PC-3 (cell line): ENCODE data around the gene CTBP2. TPM values are rescaled to one million over a fixed set of nuclear protein-coding genes. Genes with fewer than 3 reads are reported as not detected.

Source experiments
- ATAC-seq: fragments of 200-7000 bp; cut with Tn5 transposase; 2 replicates; pipeline ENCODE4 v1.9.1; 2020; ENCODE audit warnings: mild to moderate bottlenecking, moderate library complexity
- BruUV-seq: library from RNA; stranded (reverse); fragments of 400-500 nt; replicated peaks from 2 replicates; lab custom pipeline; 2021; lab: Mats Ljungman, UMichigan
- CTCF ChIA-PET: fragments of 300-600 bp; sonication (Branson Sonifier 250); formaldehyde crosslinking; loops from one replicate; lab custom pipeline; 2022; ENCODE audit warnings: antibody characterized with exemption; lab: Charles Lee
- POLR2A ChIA-PET: fragments of 300-600 bp; sonication (Branson Sonifier 250); formaldehyde crosslinking; loops from one replicate; lab custom pipeline; 2022; ENCODE audit warnings: antibody characterized with exemption; ENCODE audit not compliant: unreplicated experiment; lab: Charles Lee
- DNase-seq: peaks from one replicate; pipeline ENCODE4 v3.0.0-alpha.2; 2015
- H2AFZ ChIP-seq: fragments of 300-600 bp; sonication (generic); 2 replicates; pipeline ENCODE4 v1.6.0; 2016; ENCODE audit warnings: antibody characterized with exemption, low read length
- H3F3A ChIP-seq: fragments of 300-600 bp; sonication (generic); one replicate; pipeline ENCODE4 v1.6.0; 2017; ENCODE audit warnings: antibody characterized with exemption, low read length, control low read depth, mild to moderate bottlenecking; ENCODE audit not compliant: unreplicated experiment
- H3K27ac ChIP-seq: fragments of 300-600 bp; sonication (generic); 2 replicates; pipeline ENCODE4 v1.5.1; 2016; ENCODE audit warnings: mild to moderate bottlenecking, low read length
- H3K27me3 ChIP-seq: fragments of 300-600 bp; sonication (generic); 2 replicates; pipeline ENCODE4 v1.6.1; 2016; ENCODE audit warnings: low read length, mixed read lengths
- H3K36me3 ChIP-seq: fragments of 300-600 bp; sonication (generic); 2 replicates; pipeline ENCODE4 v1.6.1; 2016; ENCODE audit warnings: low read depth, mixed run types, low read length, mixed read lengths
- H3K4me1 ChIP-seq: fragments of 300-600 bp; sonication (generic); 2 replicates; pipeline ENCODE4 v1.5.1; 2016; ENCODE audit warnings: low read length; ENCODE audit not compliant: insufficient read depth
- H3K4me2 ChIP-seq: fragments of 300-600 bp; sonication (generic); 2 replicates; pipeline ENCODE4 v1.6.0; 2016; ENCODE audit warnings: low read length
- H3K4me3 ChIP-seq: fragments of 300-600 bp; sonication (generic); 2 replicates; pipeline ENCODE4 v1.5.1; 2016; ENCODE audit warnings: mild to moderate bottlenecking, low read length, mixed read lengths
- H3K79me2 ChIP-seq: fragments of 300-600 bp; sonication (generic); 2 replicates; pipeline ENCODE4 v1.6.1; 2017; ENCODE audit warnings: low read length, mixed read lengths
- H3K9ac ChIP-seq: fragments of 300-600 bp; sonication (generic); 2 replicates; pipeline ENCODE4 v1.6.0; 2016; ENCODE audit warnings: mild to moderate bottlenecking, low read length
- H3K9me2 ChIP-seq: fragments of 300-600 bp; sonication (generic); replicated peaks from 2 replicates; pipeline ENCODE4 v1.6.1; 2016; ENCODE audit warnings: mixed run types, low read length, mixed read lengths
- H3K9me3 ChIP-seq: fragments of 300-600 bp; sonication (generic); 2 replicates; pipeline ENCODE4 v1.6.1; 2016; ENCODE audit warnings: low read length, mixed read lengths
- H4K20me1 ChIP-seq: fragments of 300-600 bp; sonication (generic); 2 replicates; pipeline ENCODE4 v1.6.1; 2016; ENCODE audit warnings: low read length, mixed read lengths
- EZH2 ChIP-seq: fragments of 300-600 bp; sonication (generic); IDR thresholded peaks from one replicate; pipeline ENCODE4 v1.6.1; 2017; ENCODE audit warnings: antibody characterized with exemption, mild to moderate bottlenecking, low read length; ENCODE audit not compliant: unreplicated experiment
- EZH2phosphoT487 ChIP-seq: fragments of 300-600 bp; sonication (generic); IDR thresholded peaks from 2 replicates; pipeline ENCODE4 v1.6.1; 2018; ENCODE audit warnings: mild to moderate bottlenecking, antibody characterized with exemption, low read length, borderline replicate concordance
- intact Hi-C: fragments of 100-400 bp; cut with micrococcal nuclease; formaldehyde crosslinking; loops from 2 replicates; pipeline ENCODE4 v1.9.0; 2023
- total RNA-seq: library from RNA; depleted of rRNA; stranded (reverse); fragments of >200 nt; gene quantifications from 2 replicates; pipeline ENCODE4 v1.2.3, GENCODE V29; 2014
- TF ChIP-seq, protein P1 (sequence below): fragments of 300-600 bp; sonication (generic); conservative IDR thresholded peaks from 2 replicates; pipeline ENCODE4 v1.5.1; 2017; ENCODE audit warnings: antibody characterized with exemption, low read depth, mild to moderate bottlenecking, low read length

The CTBP2 gene
- total RNA-seq, 1 experiment from 2014 or later = 78.9 TPM

GRCh38 chr10:125055446-125055845 lies 104.9 kb downstream of the CTBP2 start:
- no peak for ATAC-seq
- Histone ChIP-seq H3K36me3 (peaks cover 6% of the 10 kb centered on the region; the same call in 1 of the 2 replicates), H3K27me3 (no peaks in the 10 kb centered on the region), H3K27ac (no peak overlapping the region), H3K9me2 (no peaks in the 10 kb centered on the region), H3K4me2 (no peak overlapping the region), H2AFZ (no peak overlapping the region), H3K9me3 (no peaks in the 10 kb centered on the region), H3K4me3 (no peak overlapping the region), H3F3A (no peaks in the 10 kb centered on the region), H4K20me1 (no peaks in the 10 kb centered on the region), H3K4me1 (no peaks in the 10 kb centered on the region), H3K9ac (no peak overlapping the region), H3K79me2 (peaks cover 90% of the 10 kb centered on the region)
- no peak for DNase-seq
- no TSS peak for BruUV-seq
- CTCF ChIA-PET = no interaction called here
- intact Hi-C loops = no loop called here
- POLR2A ChIA-PET = no interaction called here
- TF ChIP-seq, protein P1, sequence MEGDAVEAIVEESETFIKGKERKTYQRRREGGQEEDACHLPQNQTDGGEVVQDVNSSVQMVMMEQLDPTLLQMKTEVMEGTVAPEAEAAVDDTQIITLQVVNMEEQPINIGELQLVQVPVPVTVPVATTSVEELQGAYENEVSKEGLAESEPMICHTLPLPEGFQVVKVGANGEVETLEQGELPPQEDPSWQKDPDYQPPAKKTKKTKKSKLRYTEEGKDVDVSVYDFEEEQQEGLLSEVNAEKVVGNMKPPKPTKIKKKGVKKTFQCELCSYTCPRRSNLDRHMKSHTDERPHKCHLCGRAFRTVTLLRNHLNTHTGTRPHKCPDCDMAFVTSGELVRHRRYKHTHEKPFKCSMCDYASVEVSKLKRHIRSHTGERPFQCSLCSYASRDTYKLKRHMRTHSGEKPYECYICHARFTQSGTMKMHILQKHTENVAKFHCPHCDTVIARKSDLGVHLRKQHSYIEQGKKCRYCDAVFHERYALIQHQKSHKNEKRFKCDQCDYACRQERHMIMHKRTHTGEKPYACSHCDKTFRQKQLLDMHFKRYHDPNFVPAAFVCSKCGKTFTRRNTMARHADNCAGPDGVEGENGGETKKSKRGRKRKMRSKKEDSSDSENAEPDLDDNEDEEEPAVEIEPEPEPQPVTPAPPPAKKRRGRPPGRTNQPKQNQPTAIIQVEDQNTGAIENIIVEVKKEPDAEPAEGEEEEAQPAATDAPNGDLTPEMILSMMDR = no peak
- TF ChIP-seq EZH2phosphoT487 (no peak), EZH2 (no peak)

GRCh38 chr10:125054669-125055268 lies 105.6 kb downstream of the CTBP2 start:
- Histone ChIP-seq H3K4me1 (no peaks in the 10 kb centered on the region), H3K9ac (no peak overlapping the region), H4K20me1 (no peaks in the 10 kb centered on the region), H3K9me3 (no peaks in the 10 kb centered on the region), H3K4me2 (no peak overlapping the region), H3K79me2 (peaks cover 90% of the 10 kb centered on the region), H3K27ac (no peak overlapping the region), H3K36me3 (no peaks in the 10 kb centered on the region; the same call in 1 of the 2 replicates), H3F3A (no peaks in the 10 kb centered on the region), H3K27me3 (no peaks in the 10 kb centered on the region), H3K4me3 (no peak overlapping the region), H2AFZ (no peak overlapping the region), H3K9me2 (no peaks in the 10 kb centered on the region)
- CTCF ChIA-PET = no interaction called here
- DNase-seq = no peak
- ATAC-seq = no peak
- no peak for TF ChIP-seq EZH2phosphoT487
- TF ChIP-seq, protein P1 = no peak
- no peak for TF ChIP-seq EZH2
- POLR2A ChIA-PET = no interaction called here
- BruUV-seq = no TSS peak
- intact Hi-C loops = no loop called here

DNA sequence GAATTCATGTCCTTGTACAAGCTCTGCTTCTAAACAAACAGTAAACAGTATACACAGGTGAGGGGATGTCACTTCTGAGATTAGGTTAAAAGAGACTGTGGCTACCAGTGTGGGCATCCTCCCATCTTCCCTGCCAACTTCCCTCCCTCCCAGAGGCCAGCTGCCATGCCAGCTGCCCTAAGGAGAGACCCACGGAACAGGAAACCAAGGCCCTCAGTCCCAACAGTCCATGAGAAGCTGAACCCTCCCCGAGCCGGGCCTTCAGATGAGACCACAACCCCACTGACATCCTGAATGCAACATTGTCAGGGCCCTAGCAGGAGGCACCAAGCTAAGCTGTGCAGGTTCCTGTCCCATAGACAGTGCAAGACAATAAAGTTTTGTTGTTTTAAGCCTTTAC lies 106.1 kb downstream of the CTBP2 start:
- no peaks in the 10 kb centered on the region for H3F3A ChIP-seq
- ChIA-PET CTCF (no interaction called here), POLR2A (no interaction called here)
- H3K9me2 ChIP-seq = no peaks in the 10 kb centered on the region
- no peaks in the 10 kb centered on the region for H4K20me1 ChIP-seq
- H3K79me2 ChIP-seq = peaks cover 88% of the 10 kb centered on the region
- DNase-seq = no peak
- BruUV-seq = no TSS peak
- no peak overlapping the region for H3K9ac ChIP-seq
- no peak overlapping the region for H2AFZ ChIP-seq
- H3K36me3 ChIP-seq = no peaks in the 10 kb centered on the region
- TF ChIP-seq, protein P1 = no peak
- TF ChIP-seq EZH2phosphoT487 = no peak
- no peak for TF ChIP-seq EZH2
- intact Hi-C loops = no loop called here
- no peaks in the 10 kb centered on the region for H3K4me1 ChIP-seq
- H3K27me3 ChIP-seq = no peaks in the 10 kb centered on the region
- H3K4me2 ChIP-seq = no peak overlapping the region
- no peak for ATAC-seq
- H3K9me3 ChIP-seq = no peaks in the 10 kb centered on the region
- no peak overlapping the region for H3K4me3 ChIP-seq
- no peak overlapping the region for H3K27ac ChIP-seq
